H1 (cell line): ENCODE data around the gene SHPK.

Source experiments
- CEBPB ChIP-seq: IDR thresholded peaks from 2 replicates; pipeline ENCODE4 v1.6.1; 2012; ENCODE audit warnings: low read depth, low read length
- CHD1 ChIP-seq: IDR thresholded peaks from 2 replicates; pipeline ENCODE4 v1.6.1; 2012; ENCODE audit warnings: low read depth, low read length, improper control_type of control experiment
- CTCF ChIP-seq, 3 experiments: IDR thresholded peaks; 1 replicate in 2 of 3; 2 replicates in 1 of 3; pipeline versions ENCODE4 v1.5.1 to v1.6.1; 2011; ENCODE audit warnings: low read length in 3 of 3, mild to moderate bottlenecking in 3 of 3, inconsistent platforms in 2 of 3, low read depth in 1 of 3, moderate library complexity in 1 of 3; ENCODE audit not compliant: insufficient read depth in 1 of 3; ENCODE audit errors: control extremely low read depth in 1 of 3
- JUN ChIP-seq: IDR thresholded peaks from 2 replicates; pipeline ENCODE4 v1.6.1; 2011; ENCODE audit warnings: low read depth, mild to moderate bottlenecking, improper control_type of control experiment, low read length
- NRF1 ChIP-seq: IDR thresholded peaks from 2 replicates; pipeline ENCODE4 v1.6.1; 2011; ENCODE audit warnings: mild to moderate bottlenecking, low read depth, low read length, improper control_type of control experiment
- POLR2A ChIP-seq, 2 experiments: IDR thresholded peaks; 1 replicate in 1 of 2; 2 replicates in 1 of 2; pipeline ENCODE4 v1.6.1; 2011; ENCODE audit warnings: low read depth in 2 of 2, low read length in 2 of 2, mild to moderate bottlenecking in 2 of 2; ENCODE audit errors: control extremely low read depth in 1 of 2
- POLR2AphosphoS5 ChIP-seq: IDR thresholded peaks from 2 replicates; pipeline ENCODE4 v1.6.1; 2011; ENCODE audit warnings: low read depth, low read length
- SIRT6 ChIP-seq: IDR thresholded peaks from one replicate; pipeline ENCODE4 v1.7.1; 2012; ENCODE audit warnings: low read length, inconsistent platforms

GRCh38 chr17:3682033-3682432 lies 46.0 kb upstream of the SHPK start:
- TF ChIP-seq CTCF (IDR thresholded peaks at IDR 0.05; ENCODE audit: control extremely low read depth in 1 of 3, insufficient read depth in 1 of 3, low read depth in 1 of 3, low read length in 3 of 3), result no peak
- TF ChIP-seq JUN, result no peak
- no peak for TF ChIP-seq POLR2A (IDR thresholded peaks at IDR 0.05; ENCODE audit: control extremely low read depth in 1 of 2, low read depth in 2 of 2, low read length in 2 of 2)
- TF ChIP-seq CEBPB, result no peak
- no peak for TF ChIP-seq SIRT6
- no peak for TF ChIP-seq NRF1
- TF ChIP-seq POLR2AphosphoS5, result no peak
- TF ChIP-seq CHD1, result no peak
